H9 (cell line): ENCODE measurements around the gene ABHD13. TPM values are rescaled to one million over a fixed set of nuclear protein-coding genes. Genes with fewer than 3 reads are reported as not detected.

Source experiments
- DNase-seq: peaks from one replicate; pipeline ENCODE4 v3.0.0-alpha.2; 2017
- H2AFZ ChIP-seq: one replicate; pipeline ENCODE4 v1.6.1; 2013; ENCODE audit warnings: mild to moderate bottlenecking, low read length, control low read depth, moderate library complexity
- H2AK5ac ChIP-seq: 2 replicates; pipeline ENCODE4 v1.6.1; 2013; ENCODE audit warnings: low read length, control low read depth, mixed read lengths; ENCODE audit not compliant: insufficient read length
- H2BK120ac ChIP-seq: one replicate; pipeline ENCODE4 v1.6.1; 2013; ENCODE audit warnings: low read depth, mild to moderate bottlenecking, low read length, control low read depth, inconsistent platforms; ENCODE audit not compliant: poor library complexity, severe bottlenecking
- H2BK12ac ChIP-seq: 2 replicates; pipeline ENCODE4 v1.6.1; 2013; ENCODE audit warnings: low read length, control low read depth, mixed read lengths, low read depth; ENCODE audit not compliant: insufficient read length
- H2BK15ac ChIP-seq: 2 replicates; pipeline ENCODE4 v1.6.1; 2013; ENCODE audit warnings: low read depth, low read length, control low read depth
- H2BK20ac ChIP-seq: one replicate; pipeline ENCODE4 v1.6.1; 2013; ENCODE audit warnings: low read depth, mild to moderate bottlenecking, low read length, control low read depth, inconsistent platforms; ENCODE audit not compliant: poor library complexity, severe bottlenecking
- H2BK5ac ChIP-seq: 2 replicates; pipeline ENCODE4 v1.6.1; 2013; ENCODE audit warnings: low read length, control low read depth, mixed read lengths; ENCODE audit not compliant: insufficient read length
- H3K14ac ChIP-seq: 2 replicates; pipeline ENCODE4 v1.6.1; 2013; ENCODE audit warnings: low read length, control low read depth; ENCODE audit not compliant: insufficient read depth
- H3K18ac ChIP-seq: 2 replicates; pipeline ENCODE4 v1.6.1; 2013; ENCODE audit warnings: low read depth, mild to moderate bottlenecking, mixed read lengths, low read length, control low read depth; ENCODE audit not compliant: insufficient read length
- H3K23ac ChIP-seq: 2 replicates; pipeline ENCODE4 v1.6.1; 2013; ENCODE audit warnings: low read length, control low read depth, mixed read lengths, low read depth; ENCODE audit not compliant: insufficient read length
- H3K23me2 ChIP-seq: 2 replicates; pipeline ENCODE4 v1.6.1; 2013; ENCODE audit warnings: low read depth, mild to moderate bottlenecking, mixed read lengths, low read length, control low read depth; ENCODE audit not compliant: insufficient read length, poor library complexity, severe bottlenecking
- H3K27ac ChIP-seq: 2 replicates; pipeline ENCODE4 v1.5.1; 2013; ENCODE audit warnings: low read length, control low read depth, mixed read lengths, low read depth; ENCODE audit not compliant: insufficient read length
- H3K27me3 ChIP-seq: 2 replicates; pipeline ENCODE4 v1.6.1; 2013; ENCODE audit warnings: low read length, control low read depth, inconsistent platforms; ENCODE audit not compliant: insufficient read depth
- H3K4ac ChIP-seq: 2 replicates; pipeline ENCODE4 v1.6.1; 2013; ENCODE audit warnings: low read depth, mild to moderate bottlenecking, control low read depth, inconsistent platforms, low read length, moderate library complexity
- H3K4me1 ChIP-seq: 2 replicates; pipeline ENCODE4 v1.6.1; 2013; ENCODE audit warnings: low read length, control low read depth, inconsistent platforms; ENCODE audit not compliant: insufficient read depth
- H3K4me2 ChIP-seq: 2 replicates; pipeline ENCODE4 v1.6.1; 2013; ENCODE audit warnings: low read length, control low read depth, mixed read lengths; ENCODE audit not compliant: insufficient read length, insufficient read depth
- H3K56ac ChIP-seq: 2 replicates; pipeline ENCODE4 v1.6.1; 2013; ENCODE audit warnings: low read depth, mild to moderate bottlenecking, mixed read lengths, low read length, control low read depth; ENCODE audit not compliant: insufficient read length
- H3K79me1 ChIP-seq: 2 replicates; pipeline ENCODE4 v1.6.1; 2013; ENCODE audit warnings: low read depth, mild to moderate bottlenecking, moderate library complexity, low read length, control low read depth, inconsistent platforms; ENCODE audit not compliant: insufficient read depth, poor library complexity, severe bottlenecking
- H3K79me2 ChIP-seq: 2 replicates; pipeline ENCODE4 v1.6.1; 2013; ENCODE audit warnings: low read length, control low read depth, inconsistent platforms; ENCODE audit not compliant: insufficient read depth
- H3K9ac ChIP-seq: 2 replicates; pipeline ENCODE4 v1.6.1; 2013; ENCODE audit warnings: low read length, control low read depth, mixed read lengths; ENCODE audit not compliant: insufficient read length; ENCODE audit errors: extremely low read depth
- H3K9me3 ChIP-seq: one replicate; pipeline ENCODE4 v1.6.1; 2013; ENCODE audit warnings: low read depth, low read length, inconsistent platforms; ENCODE audit not compliant: control insufficient read depth
- H3T11ph ChIP-seq: one replicate; pipeline ENCODE4 v1.6.1; 2013; ENCODE audit warnings: mild to moderate bottlenecking, low read length, control low read depth, inconsistent platforms
- H4K20me1 ChIP-seq: one replicate; pipeline ENCODE4 v1.6.1; 2013; ENCODE audit not compliant: control insufficient read depth, insufficient read length, insufficient read depth
- H4K5ac ChIP-seq: 2 replicates; pipeline ENCODE4 v1.6.1; 2013; ENCODE audit warnings: low read depth, mild to moderate bottlenecking, mixed read lengths, low read length, control low read depth; ENCODE audit not compliant: insufficient read length
- H4K8ac ChIP-seq: replicated peaks from 2 replicates; pipeline ENCODE4 v1.6.1; 2013; ENCODE audit warnings: low read length, control low read depth, mixed read lengths, low read depth; ENCODE audit not compliant: insufficient read length
- H4K91ac ChIP-seq: 2 replicates; pipeline ENCODE4 v1.6.1; 2013; ENCODE audit warnings: low read depth, mild to moderate bottlenecking, moderate library complexity, mixed read lengths, low read length, control low read depth; ENCODE audit not compliant: insufficient read length
- H3K27ac Mint-ChIP-seq, 3 experiments: 2 replicates in 2 of 3; 3 replicates in 1 of 3; pipeline ENCODE4 v1.8.0; 2020 to 2021; ENCODE audit warnings: mixed read lengths in 3 of 3, mild to moderate bottlenecking in 1 of 3, moderate library complexity in 1 of 3
- H3K27me3 Mint-ChIP-seq: 2 replicates; pipeline ENCODE4 v1.8.0; 2021; ENCODE audit warnings: low read depth, mild to moderate bottlenecking, moderate library complexity, mixed read lengths
- H3K36me3 Mint-ChIP-seq, 3 experiments: 2 replicates in 2 of 3; 3 replicates in 1 of 3; pipeline ENCODE4 v1.8.0; 2020 to 2021; ENCODE audit warnings: low read depth in 3 of 3, mixed read lengths in 3 of 3; ENCODE audit not compliant: insufficient read depth in 1 of 3
- H3K4me1 Mint-ChIP-seq, 2 experiments: 2 replicates each; pipeline ENCODE4 v1.8.0; 2020; ENCODE audit warnings: mixed read lengths in 2 of 2
- H3K4me3 Mint-ChIP-seq, 2 experiments: 2 replicates in 1 of 2; 3 replicates in 1 of 2; pipeline ENCODE4 v1.8.0; 2020 to 2021; ENCODE audit warnings: mild to moderate bottlenecking in 2 of 2, mixed read lengths in 2 of 2, moderate library complexity in 1 of 2
- H3K9me3 Mint-ChIP-seq, 2 experiments: 2 replicates in 1 of 2; 3 replicates in 1 of 2; pipeline ENCODE4 v1.8.0; 2020; ENCODE audit warnings: mild to moderate bottlenecking in 2 of 2, mixed read lengths in 2 of 2, moderate library complexity in 1 of 2
- CTCF ChIP-seq: fragments of 200-600 bp; sonication (generic); conservative IDR thresholded peaks from 3 replicates; pipeline ENCODE4 v1.8.0; 2021; ENCODE audit warnings: antibody characterized with exemption, mild to moderate bottlenecking
- WGBS: extraction: QIAGEN DNeasy Blood & Tissue Kit; methylation state at CpG from one replicate; pipeline ENCODE4 v1.1.7; 2013; ENCODE audit warnings: missing lambda C conversion rate, low lambda C conversion rate, mixed read lengths; ENCODE audit not compliant: insufficient read length; ENCODE audit errors: extremely low coverage; 5-methylcytosine and 5-hydroxymethylcytosine counted together
- total RNA-seq: library from RNA; stranded (reverse); gene quantifications from 2 replicates; pipeline ENCODE4 v1.2.1, GENCODE V29; 2021

The ABHD13 gene
- total RNA-seq, 1 experiment from 2014 or later: 6.2 TPM

GRCh38 chr13:108283110-108283509 lies 64.9 kb downstream of the ABHD13 start:
- H3K4me1 Mint-ChIP-seq: peaks cover 13 to 14% of the 10 kb centered on the region in 2 experiments
- Histone ChIP-seq H2BK15ac (no peak overlapping the region), H2BK20ac (no peak overlapping the region), H3T11ph (no peak overlapping the region), H4K8ac (no peak overlapping the region), H3K56ac (no peak overlapping the region), H3K23ac (no peak overlapping the region), H3K4ac (no peak overlapping the region), H3K14ac (no peak overlapping the region), H3K9ac (no peak overlapping the region), H2AK5ac (no peak overlapping the region), H4K91ac (no peak overlapping the region), H3K79me1 (no peaks in the 10 kb centered on the region), H2AFZ (no peak overlapping the region), H3K4me1 (peaks cover 4% of the 10 kb centered on the region; the same call in 1 of the 2 replicates), H3K27ac (no peak overlapping the region), H3K4me2 (no peak overlapping the region), H3K18ac (no peak overlapping the region), H2BK5ac (no peak overlapping the region), H2BK120ac (no peak overlapping the region), H3K23me2 (no peaks in the 10 kb centered on the region), H3K27me3 (no peaks in the 10 kb centered on the region), H4K5ac (no peak overlapping the region), H3K9me3 (no peaks in the 10 kb centered on the region), H4K20me1 (no peaks in the 10 kb centered on the region), H3K79me2 (no peaks in the 10 kb centered on the region), H2BK12ac (no peak overlapping the region)
- H3K36me3 Mint-ChIP-seq: no peaks in the 10 kb centered on the region; a peak in 1 of 7 replicates
- H3K4me3 Mint-ChIP-seq: no peak overlapping the region
- no peaks in the 10 kb centered on the region for H3K27me3 Mint-ChIP-seq
- WGBS: no CpG with 5 or more reads among the region's 3 CpGs
- DNase-seq: no peak
- no peak for TF ChIP-seq CTCF
- no peak overlapping the region for H3K27ac Mint-ChIP-seq
- H3K9me3 Mint-ChIP-seq: no peaks in the 10 kb centered on the region; a peak in 1 of 5 replicates

Other genes starting within 250 kb of the ABHD13 start
- gene LIG4, start 2.9 kb upstream of the ABHD13 start, total RNA-seq: 5.6 and 5.9 TPM in 2 replicates
- gene TNFSF13B, start 51.3 kb downstream of the ABHD13 start, total RNA-seq: 0.24 and 0.31 TPM in 2 replicates